Mesenchymal stem cell (in vitro differentiated cells and primary cell): ENCODE data around the gene ZBTB46.
A peak's percentile ranks its signal among the peaks of the same experiment; 100 is the strongest.

ENCODE experiments used
- DNase-seq: peaks from one replicate; pipeline ENCODE4 v3.0.0-alpha.2; 2013
- H2AFZ ChIP-seq: one replicate; pipeline ENCODE4 v1.6.1; 2013; ENCODE audit warnings: low read depth, mild to moderate bottlenecking, control low read depth, inconsistent platforms, low read length, moderate library complexity
- H2AK5ac ChIP-seq: 2 replicates; pipeline ENCODE4 v1.6.1; 2013; ENCODE audit warnings: low read length, moderate library complexity, mild to moderate bottlenecking, inconsistent platforms; ENCODE audit not compliant: severe bottlenecking
- H2BK120ac ChIP-seq: one replicate; pipeline ENCODE4 v1.6.1; 2013; ENCODE audit warnings: low read depth, mild to moderate bottlenecking, inconsistent platforms, low read length, moderate library complexity
- H2BK12ac ChIP-seq, 2 experiments: one replicate each; pipeline ENCODE4 v1.6.1; 2013; ENCODE audit warnings: inconsistent platforms in 2 of 2, low read length in 2 of 2, mild to moderate bottlenecking in 2 of 2, moderate library complexity in 2 of 2, control low read depth in 1 of 2
- H2BK15ac ChIP-seq: one replicate; pipeline ENCODE4 v1.6.1; 2013; ENCODE audit warnings: mild to moderate bottlenecking, low read depth, inconsistent platforms; ENCODE audit not compliant: poor library complexity, severe bottlenecking
- H2BK5ac ChIP-seq: 2 replicates; pipeline ENCODE4 v1.6.1; 2013; ENCODE audit warnings: low read depth, mild to moderate bottlenecking, low read length, control low read depth, inconsistent platforms; ENCODE audit not compliant: poor library complexity, severe bottlenecking
- H3K14ac ChIP-seq, 2 experiments: one replicate each; pipeline ENCODE4 v1.6.1; 2013; ENCODE audit warnings: inconsistent platforms in 2 of 2, low read length in 2 of 2, control low read depth in 1 of 2, mild to moderate bottlenecking in 1 of 2, moderate library complexity in 1 of 2
- H3K18ac ChIP-seq, 2 experiments: one replicate each; pipeline ENCODE4 v1.6.1; 2013; ENCODE audit warnings: inconsistent platforms in 2 of 2, low read length in 2 of 2, control low read depth in 1 of 2, low read depth in 1 of 2, mild to moderate bottlenecking in 1 of 2
- H3K23ac ChIP-seq, 2 experiments: one replicate each; pipeline ENCODE4 v1.6.1; 2013; ENCODE audit warnings: inconsistent platforms in 2 of 2, low read length in 2 of 2, mild to moderate bottlenecking in 2 of 2, moderate library complexity in 2 of 2, control low read depth in 1 of 2
- H3K27ac ChIP-seq: 2 replicates; pipeline ENCODE4 v1.5.1; 2013; ENCODE audit warnings: mild to moderate bottlenecking, moderate library complexity, low read length, control low read depth, inconsistent platforms; ENCODE audit not compliant: poor library complexity, severe bottlenecking
- H3K27me3 ChIP-seq, 2 experiments: 2 replicates each; pipeline versions ENCODE4 v1.6.1 to v1.7.0; 2013; ENCODE audit warnings: low read length in 2 of 2, mild to moderate bottlenecking in 2 of 2, moderate library complexity in 2 of 2, control low read depth in 1 of 2, inconsistent platforms in 1 of 2; ENCODE audit not compliant: control insufficient read depth in 1 of 2, insufficient read depth in 1 of 2
- H3K36me3 ChIP-seq, 2 experiments: 2 replicates each; pipeline versions ENCODE4 v1.6.1 to v1.7.0; 2013; ENCODE audit warnings: low read length in 2 of 2, control low read depth in 1 of 2, inconsistent platforms in 1 of 2, low read depth in 1 of 2, mild to moderate bottlenecking in 1 of 2; ENCODE audit not compliant: insufficient read depth in 2 of 2, control insufficient read depth in 1 of 2
- H3K4ac ChIP-seq, 2 experiments: one replicate each; pipeline ENCODE4 v1.6.1; 2013; ENCODE audit warnings: inconsistent platforms in 2 of 2, low read length in 2 of 2, mild to moderate bottlenecking in 2 of 2, moderate library complexity in 2 of 2, control low read depth in 1 of 2, low read depth in 1 of 2
- H3K4me1 ChIP-seq: 2 replicates; pipeline ENCODE4 v1.6.1; 2013; ENCODE audit warnings: low read depth, low read length, control low read depth; ENCODE audit not compliant: control insufficient read depth, insufficient read depth
- H3K4me2 ChIP-seq: 2 replicates; pipeline ENCODE4 v1.6.1; 2013; ENCODE audit warnings: low read length, mild to moderate bottlenecking, inconsistent platforms; ENCODE audit not compliant: poor library complexity, severe bottlenecking
- H3K4me3 ChIP-seq, 2 experiments: 2 replicates each; pipeline versions ENCODE4 v1.5.1 to v1.7.0; 2013; ENCODE audit warnings: low read length in 2 of 2, mild to moderate bottlenecking in 2 of 2, control low read depth in 1 of 2, low read depth in 1 of 2; ENCODE audit not compliant: insufficient read depth in 1 of 2
- H3K79me1 ChIP-seq: replicated peaks from 2 replicates; pipeline ENCODE4 v1.6.1; 2013; ENCODE audit warnings: mild to moderate bottlenecking, control low read depth, low read length, inconsistent platforms; ENCODE audit not compliant: poor library complexity, severe bottlenecking
- H3K9ac ChIP-seq: 2 replicates; pipeline ENCODE4 v1.7.0; 2013; ENCODE audit warnings: mild to moderate bottlenecking, low read length, moderate library complexity
- H3K9me3 ChIP-seq: 2 replicates; pipeline ENCODE4 v1.7.0; 2013; ENCODE audit warnings: mild to moderate bottlenecking, low read length; ENCODE audit not compliant: control insufficient read depth
- H4K8ac ChIP-seq: one replicate; pipeline ENCODE4 v1.6.1; 2013; ENCODE audit warnings: inconsistent platforms, mild to moderate bottlenecking, low read length, moderate library complexity
- H4K91ac ChIP-seq: one replicate; pipeline ENCODE4 v1.6.1; 2013; ENCODE audit warnings: mild to moderate bottlenecking, low read length, inconsistent platforms
- WGBS: methylation state at CpG from one replicate; pipeline ENCODE4 v1.1.7; 2013; ENCODE audit warnings: mixed read lengths; 5-methylcytosine and 5-hydroxymethylcytosine counted together

ZBTB46 gene

GRCh38 chr20:63791497-63792156 lies 39.4 kb downstream of the ZBTB46 start:
- H3K27me3 ChIP-seq = peaks cover 0 to 21% of the 10 kb centered on the region in 2 experiments
- no peak overlapping the region for H2BK120ac ChIP-seq
- H2BK5ac ChIP-seq = no peak overlapping the region
- H2BK12ac ChIP-seq = no peak overlapping the region
- H3K14ac ChIP-seq = no peak overlapping the region
- no peak overlapping the region for H3K4me3 ChIP-seq
- WGBS = 65% methylated on average over 23 of the region's 23 CpGs
- H2AFZ ChIP-seq = no peak overlapping the region
- no peaks in the 10 kb centered on the region for H3K4me1 ChIP-seq
- no peak overlapping the region for H2AK5ac ChIP-seq
- H3K9ac ChIP-seq = no peak overlapping the region
- no peak for DNase-seq
- H3K4me2 ChIP-seq = no peak overlapping the region
- peaks cover 51% of the 10 kb centered on the region for H3K79me1 ChIP-seq
- H3K23ac ChIP-seq = no peak overlapping the region
- no peak overlapping the region for H3K4ac ChIP-seq
- no peak overlapping the region for H2BK15ac ChIP-seq
- H4K8ac ChIP-seq = no peak overlapping the region
- H3K9me3 ChIP-seq = no peaks in the 10 kb centered on the region
- no peak overlapping the region for H4K91ac ChIP-seq
- H3K36me3 ChIP-seq = peaks cover 0 to 45% of the 10 kb centered on the region in 2 experiments
- no peak overlapping the region for H3K18ac ChIP-seq
- H3K27ac ChIP-seq = no peak overlapping the region

GRCh38 chr20:63790572-63791168 lies 40.4 kb downstream of the ZBTB46 start:
- H4K8ac ChIP-seq = no peak overlapping the region
- no peak overlapping the region for H3K9ac ChIP-seq
- H3K4me1 ChIP-seq = no peaks in the 10 kb centered on the region
- H3K18ac ChIP-seq = no peak overlapping the region
- H4K91ac ChIP-seq = no peak overlapping the region
- 95% methylated on average over 37 of the region's 37 CpGs for WGBS
- peaks cover 0 to 21% of the 10 kb centered on the region in 2 experiments for H3K27me3 ChIP-seq
- H2BK120ac ChIP-seq = no peak overlapping the region
- H2BK12ac ChIP-seq = no peak overlapping the region
- no peak overlapping the region for H2AFZ ChIP-seq
- no peaks in the 10 kb centered on the region for H3K9me3 ChIP-seq
- H3K4me2 ChIP-seq = no peak overlapping the region
- no peak overlapping the region for H3K23ac ChIP-seq
- peaks cover 48% of the 10 kb centered on the region for H3K79me1 ChIP-seq
- no peak for DNase-seq
- no peak overlapping the region for H3K14ac ChIP-seq
- no peak overlapping the region for H2BK5ac ChIP-seq
- H2AK5ac ChIP-seq = no peak overlapping the region
- no peak overlapping the region for H2BK15ac ChIP-seq
- H3K36me3 ChIP-seq = peaks cover 0 to 44% of the 10 kb centered on the region in 2 experiments
- H3K4me3 ChIP-seq = peak overlapping the region in 1 of 2 experiments; percentile 16
- no peak overlapping the region for H3K27ac ChIP-seq
- no peak overlapping the region for H3K4ac ChIP-seq

GRCh38 chr20:63789836-63790571 lies 41.1 kb downstream of the ZBTB46 start:
- Histone ChIP-seq H2BK5ac (no peak overlapping the region), H2AFZ (no peak overlapping the region), H3K14ac (no peak overlapping the region), H3K23ac (no peak overlapping the region), H3K27ac (no peak overlapping the region), H3K4me1 (no peaks in the 10 kb centered on the region), H3K27me3 (peaks cover 0 to 18% of the 10 kb centered on the region in 2 experiments), H4K8ac (no peak overlapping the region), H3K4me3 (no peak overlapping the region), H3K79me1 (peaks cover 44% of the 10 kb centered on the region), H3K9me3 (no peaks in the 10 kb centered on the region), H3K9ac (no peak overlapping the region), H3K36me3 (peaks cover 0 to 37% of the 10 kb centered on the region in 2 experiments), H2AK5ac (no peak overlapping the region), H4K91ac (no peak overlapping the region), H2BK12ac (no peak overlapping the region), H2BK120ac (no peak overlapping the region), H3K4ac (no peak overlapping the region), H3K4me2 (no peak overlapping the region), H2BK15ac (no peak overlapping the region), H3K18ac (no peak overlapping the region)
- DNase-seq = no peak
- WGBS = 96% methylated on average over 57 of the region's 57 CpGs

GRCh38 chr20:63787749-63788148 lies 43.3 kb downstream of the ZBTB46 start:
- H4K91ac ChIP-seq = no peak overlapping the region
- H3K14ac ChIP-seq = no peak overlapping the region
- H2AK5ac ChIP-seq = no peak overlapping the region
- no peak overlapping the region for H3K4me3 ChIP-seq
- no peak overlapping the region for H2BK12ac ChIP-seq
- no peak overlapping the region for H2BK15ac ChIP-seq
- no peak overlapping the region for H3K9ac ChIP-seq
- no peaks in the 10 kb centered on the region for H3K4me1 ChIP-seq
- no peak overlapping the region for H2AFZ ChIP-seq
- no peak overlapping the region for H2BK120ac ChIP-seq
- peaks cover 42% of the 10 kb centered on the region for H3K79me1 ChIP-seq
- no peak overlapping the region for H3K4me2 ChIP-seq
- no peaks in the 10 kb centered on the region for H3K9me3 ChIP-seq
- 94% methylated on average over 16 of the region's 16 CpGs for WGBS
- H3K4ac ChIP-seq = no peak overlapping the region
- H3K27ac ChIP-seq = no peak overlapping the region
- H3K23ac ChIP-seq = peak overlapping the region in 1 of 2 experiments; percentile 46
- peaks cover 0 to 40% of the 10 kb centered on the region in 2 experiments for H3K36me3 ChIP-seq
- no peak overlapping the region for H3K18ac ChIP-seq
- no peak overlapping the region for H2BK5ac ChIP-seq
- DNase-seq = no peak
- H4K8ac ChIP-seq = no peak overlapping the region
- H3K27me3 ChIP-seq = peaks cover 0 to 15% of the 10 kb centered on the region in 2 experiments
